HepG2 (cell line): ENCODE measurements around the gene ZNF430. TPM values are rescaled to one million over a fixed set of nuclear protein-coding genes. Genes with fewer than 3 reads are reported as not detected.
A peak's percentile ranks its signal among the peaks of the same experiment; 100 is the strongest.

Experiments
- ATAC-seq: fragments of 200-7000 bp; cut with Tn5 transposase; 3 replicates; pipeline ENCODE4 v1.9.1; 2020; ENCODE audit warnings: mild to moderate bottlenecking, moderate library complexity
- BruUV-seq: library from RNA; stranded (reverse); fragments of 400-500 nt; replicated peaks from 2 replicates; lab custom pipeline; 2021; lab: Mats Ljungman, UMichigan
- CTCF ChIA-PET: fragments of 300-600 bp; formaldehyde crosslinking; extraction: SDS; loops from one replicate; lab custom pipeline; 2021; ENCODE audit warnings: low total read pairs, inconsistent platforms, low intra/inter-chr PET ratio; lab: Yijun Ruan, JAX
- POLR2A ChIA-PET: fragments of 350-600 bp; sonication (Branson Sonifier 250); formaldehyde crosslinking; loops from one replicate; lab custom pipeline; 2020; ENCODE audit warnings: antibody characterized with exemption, inconsistent platforms; lab: Yijun Ruan, JAX
- DNase-seq: peaks from one replicate; pipeline ENCODE4 v3.0.0-alpha.2; 2015; ENCODE audit warnings: low spot score
- FAIRE-seq: peaks from 3 replicates; lab custom pipeline; 2011; peaks lifted over from hg19 to GRCh38; lab: Jason Lieb, UNC
- H2AFZ ChIP-seq: one replicate; pipeline ENCODE4 v1.6.1; 2011; ENCODE audit warnings: low read length, inconsistent platforms
- H3K27ac ChIP-seq: fragments of 300-600 bp; 3 replicates; pipeline ENCODE4 v1.8.0; 2011; ENCODE audit warnings: mixed run types, mild to moderate bottlenecking, mixed read lengths, low read length, inconsistent platforms; ENCODE audit not compliant: insufficient read depth; ENCODE audit errors: extremely low read length
- H3K27me3 ChIP-seq, 2 experiments: fragments of 200-600 bp in 1 of 2; 2 replicates in 1 of 2; 3 replicates in 1 of 2; pipeline versions ENCODE4 v1.6.0 to v1.8.0; 2011; ENCODE audit warnings: low read length in 2 of 2, mild to moderate bottlenecking in 2 of 2, moderate library complexity in 2 of 2, inconsistent platforms in 1 of 2; ENCODE audit not compliant: insufficient read depth in 2 of 2, control insufficient read depth in 1 of 2
- H3K36me3 ChIP-seq, 2 experiments: fragments of 200-600 bp in 1 of 2; replicated peaks in 1 of 2; 2 replicates in 1 of 2; 3 replicates in 1 of 2; pipeline versions ENCODE4 v1.5.1 to v1.8.0; 2011; ENCODE audit warnings: low read length in 2 of 2, inconsistent platforms in 1 of 2; ENCODE audit not compliant: insufficient read depth in 2 of 2, control insufficient read depth in 1 of 2
- H3K4me1 ChIP-seq: 2 replicates; pipeline ENCODE4 v1.5.1; 2012; ENCODE audit warnings: low read length, inconsistent platforms; ENCODE audit not compliant: insufficient read depth
- H3K4me2 ChIP-seq: 2 replicates; pipeline ENCODE4 v1.6.0; 2011; ENCODE audit warnings: low read depth, low read length, inconsistent platforms
- H3K4me3 ChIP-seq, 3 experiments: fragments of 200-600 bp in 1 of 3; sonication (generic), shearing (Covaris generic) in 1 of 3; replicated peaks in 1 of 3; 2 replicates each; pipeline ENCODE4 v1.5.1; 2011 to 2016; ENCODE audit warnings: low read length in 3 of 3, inconsistent platforms in 2 of 3, low read depth in 2 of 3, mild to moderate bottlenecking in 2 of 3, control low read depth in 1 of 3, mixed read lengths in 1 of 3; ENCODE audit not compliant: insufficient read depth in 1 of 3
- H3K79me2 ChIP-seq: one replicate; pipeline ENCODE4 v1.6.1; 2011; ENCODE audit warnings: low read length, inconsistent platforms; ENCODE audit not compliant: insufficient read depth
- H3K9ac ChIP-seq: 2 replicates; pipeline ENCODE4 v1.6.0; 2011; ENCODE audit warnings: mild to moderate bottlenecking, low read depth, low read length, inconsistent platforms; ENCODE audit not compliant: insufficient read depth
- H3K9me3 ChIP-seq: 2 replicates; pipeline ENCODE4 v1.5.1; 2012; ENCODE audit warnings: mild to moderate bottlenecking, low read length
- H4K20me1 ChIP-seq: 2 replicates; pipeline ENCODE4 v1.6.0; 2011; ENCODE audit warnings: inconsistent platforms, mild to moderate bottlenecking, low read length, moderate library complexity; ENCODE audit not compliant: insufficient read depth
- ARHGAP35 ChIP-seq: sonication (generic); formaldehyde crosslinking; IDR thresholded peaks from 2 replicates; pipeline ENCODE4 v1.9.0; 2022; ENCODE audit warnings: mild to moderate bottlenecking, inconsistent platforms, moderate library complexity, missing genetic modification reagents, borderline replicate concordance
- CBFB ChIP-seq: sonication (generic); formaldehyde crosslinking; IDR thresholded peaks from 2 replicates; pipeline ENCODE4 v1.4.0; 2020; ENCODE audit warnings: missing genetic modification reagents
- DDIT3 ChIP-seq: sonication (generic); formaldehyde crosslinking; IDR thresholded peaks from 2 replicates; pipeline ENCODE4 v1.4.0; 2020; ENCODE audit warnings: mild to moderate bottlenecking, missing genetic modification reagents
- GABPB1 ChIP-seq: IDR thresholded peaks from 2 replicates; pipeline ENCODE4 v1.6.1; 2016; ENCODE audit warnings: mild to moderate bottlenecking, missing genetic modification reagents, moderate library complexity, missing compliant biosample characterization
- HIVEP1 ChIP-seq: sonication (generic); formaldehyde crosslinking; IDR thresholded peaks from 2 replicates; pipeline ENCODE4 v1.4.0; 2020; ENCODE audit warnings: mild to moderate bottlenecking, missing genetic modification reagents
- KDM4B ChIP-seq: sonication (generic); formaldehyde crosslinking; IDR thresholded peaks from 2 replicates; pipeline ENCODE4 v1.4.0; 2020; ENCODE audit warnings: missing genetic modification reagents
- NAIF1 ChIP-seq: sonication (generic); formaldehyde crosslinking; IDR thresholded peaks from 2 replicates; pipeline ENCODE4 v1.5.0; 2020; ENCODE audit warnings: mild to moderate bottlenecking, missing genetic modification reagents, borderline replicate concordance
- NFE2L2 ChIP-seq: fragments of 150-350 bp; IDR thresholded peaks from 2 replicates; pipeline ENCODE4 v1.6.1; 2014; ENCODE audit warnings: low read length
- PCBP1 ChIP-seq: fragments of 200-400 bp; formaldehyde crosslinking; IDR thresholded peaks from 2 replicates; pipeline ENCODE4 v1.6.1; 2017; ENCODE audit warnings: mild to moderate bottlenecking, low read depth, low read length, borderline replicate concordance
- PRPF4 ChIP-seq: fragments of 200-400 bp; formaldehyde crosslinking; IDR thresholded peaks from 2 replicates; pipeline ENCODE4 v1.6.1; 2016; ENCODE audit warnings: low read length, low read depth; ENCODE audit not compliant: poor library complexity, severe bottlenecking
- RFX3 ChIP-seq: IDR thresholded peaks from 2 replicates; pipeline ENCODE4 v1.6.1; 2016; ENCODE audit warnings: missing biosample characterization, missing genetic modification reagents
- YY1 ChIP-seq: IDR thresholded peaks from 2 replicates; pipeline ENCODE4 v1.6.1; 2011; ENCODE audit warnings: low read length, low read depth, moderate library complexity, mild to moderate bottlenecking; ENCODE audit not compliant: insufficient read depth, insufficient replicate concordance
- ZBTB1 ChIP-seq: sonication (generic); formaldehyde crosslinking; IDR thresholded peaks from 2 replicates; pipeline ENCODE4 v1.4.0; 2020; ENCODE audit warnings: missing genetic modification reagents, borderline replicate concordance
- ZNF17 ChIP-seq: sonication (generic); formaldehyde crosslinking; IDR thresholded peaks from 2 replicates; pipeline ENCODE4 v1.5.0; 2020; ENCODE audit warnings: mild to moderate bottlenecking, missing genetic modification reagents
- ZNF235 ChIP-seq: sonication (generic); formaldehyde crosslinking; IDR thresholded peaks from 2 replicates; pipeline ENCODE4 v1.8.1; 2023; ENCODE audit warnings: mild to moderate bottlenecking, missing genetic modification reagents, borderline replicate concordance
- ZNF281 ChIP-seq: sonication (generic); formaldehyde crosslinking; IDR thresholded peaks from 2 replicates; pipeline ENCODE4 v1.4.0; 2020; ENCODE audit warnings: missing genetic modification reagents, borderline replicate concordance
- ZNF292 ChIP-seq: sonication (generic); formaldehyde crosslinking; IDR thresholded peaks from 2 replicates; pipeline ENCODE4 v1.8.1; 2022; ENCODE audit warnings: mild to moderate bottlenecking, low read depth, missing genetic modification reagents, borderline replicate concordance
- ZNF564 ChIP-seq: sonication (generic); formaldehyde crosslinking; IDR thresholded peaks from 2 replicates; pipeline ENCODE4 v1.8.1; 2023; ENCODE audit warnings: mild to moderate bottlenecking, missing genetic modification reagents
- ZNF605 ChIP-seq: sonication (generic); formaldehyde crosslinking; IDR thresholded peaks from 2 replicates; pipeline ENCODE4 v1.8.0; 2022; ENCODE audit warnings: mild to moderate bottlenecking, missing genetic modification reagents
- ZNF672 ChIP-seq: sonication (generic); formaldehyde crosslinking; IDR thresholded peaks from 2 replicates; pipeline ENCODE4 v1.8.1; 2022; ENCODE audit warnings: missing genetic modification reagents
- WGBS: methylation state at CpG from one replicate; pipeline ENCODE4 v1.1.6; 2017; ENCODE audit warnings: low lambda C conversion rate; 5-methylcytosine and 5-hydroxymethylcytosine counted together
- in situ Hi-C: cut with HindIII; loops from 2 replicates; pipeline ENCODE4 v1.10.0; 2017; ENCODE audit warnings: low pct_unique_long_range_greater_than_20kb; ENCODE audit not compliant: extremely low pct_ligation_motif_present
- intact Hi-C: fragments of 100-400 bp; cut with micrococcal nuclease; formaldehyde crosslinking; loops from one replicate; pipeline ENCODE4 v1.10.0; 2022; ENCODE audit not compliant: unreplicated experiment
- polyA plus RNA-seq, 8 experiments: library from polyadenylated mRNA; depleted of rRNA in 3 of 8; stranded (reverse) in 7 of 8; unstranded in 1 of 8; fragments of >200 nt; fragmentation: Illumina TruSeq in 4 of 8; extraction: Trizol in 4 of 8; gene quantifications; 2 replicates each; pipeline versions ENCODE4 v1.2.1 to v1.2.3, GENCODE V29; 2011 to 2016; ENCODE audit warnings: low read depth in 4 of 8, missing spikeins in 1 of 8, mixed read lengths in 1 of 8; ENCODE audit not compliant: insufficient read depth in 1 of 8
- total RNA-seq, 5 experiments: library from RNA; depleted of rRNA; stranded (reverse); fragments of >200 nt; fragmentation: Illumina TruSeq; extraction: Trizol; gene quantifications; 2 replicates each; pipeline ENCODE4 v1.2.3, GENCODE V29; 2016; ENCODE audit warnings: low read depth in 1 of 5

ZNF430 gene
- total and polyA plus RNA-seq, 2 of the 13 experiments (the other 11 are each of a cell fraction or from before 2014, with no cell fraction given) = 4.1 to 6.9 TPM

GRCh38 chr19:21098291-21098690, 77.8 kb downstream of the ZNF430 start:
- DNase-seq (no peak), FAIRE-seq (no peak), ATAC-seq (no peak)
- CTCF ChIA-PET = no interaction called here
- no peak overlapping the region for H3K4me3 ChIP-seq
- H3K9me3 ChIP-seq = no peaks in the 10 kb centered on the region
- 100% methylated on average over 2 of the region's 2 CpGs for WGBS
- no peaks in the 10 kb centered on the region for H4K20me1 ChIP-seq
- intact Hi-C loops (no loop called here), in situ Hi-C loops (no loop called here)
- H2AFZ ChIP-seq = no peak overlapping the region
- no peak overlapping the region for H3K9ac ChIP-seq
- H3K4me2 ChIP-seq = no peak overlapping the region
- H3K27ac ChIP-seq = no peak overlapping the region
- no peak for TF ChIP-seq ARHGAP35 (CRISPR knock-in tag)
- TF ChIP-seq ZNF281 (CRISPR knock-in tag) = no peak
- TF ChIP-seq KDM4B (CRISPR knock-in tag) = no peak
- no peak for TF ChIP-seq ZNF235
- TF ChIP-seq ZNF292 (CRISPR knock-in tag) = no peak
- TF ChIP-seq PRPF4 = no peak
- no peak for TF ChIP-seq RFX3
- no peak for TF ChIP-seq YY1
- TF ChIP-seq DDIT3 (CRISPR knock-in tag) = no peak
- no peak for TF ChIP-seq HIVEP1 (CRISPR knock-in tag)
- no peak for TF ChIP-seq ZBTB1
- TF ChIP-seq NAIF1 (CRISPR knock-in tag) = no peak
- no peak for TF ChIP-seq ZNF564 (CRISPR knock-in tag)
- TF ChIP-seq ZNF605 (CRISPR knock-in tag) = no peak
- no peak for TF ChIP-seq ZNF17 (CRISPR knock-in tag)
- TF ChIP-seq ZNF672 (CRISPR knock-in tag) = no peak
- no peak for TF ChIP-seq NFE2L2
- TF ChIP-seq PCBP1 = no peak
- no peak for TF ChIP-seq GABPB1 (CRISPR knock-in tag)
- no peak for TF ChIP-seq CBFB (CRISPR knock-in tag)
- POLR2A ChIA-PET = no interaction called here
- H3K36me3 ChIP-seq = peaks cover 0 to 18% of the 10 kb centered on the region in 2 experiments; a peak in 1 of 5 replicates
- no peaks in the 10 kb centered on the region for H3K79me2 ChIP-seq
- no peaks in the 10 kb centered on the region for H3K27me3 ChIP-seq
- TSS peak; percentile 26 for BruUV-seq
- H3K4me1 ChIP-seq = no peaks in the 10 kb centered on the region
